Ishikawa (cell line): Measurements from ENCODE around the gene SETBP1.

Experiments used
- CEBPB ChIP-seq: IDR thresholded peaks from 2 replicates; pipeline ENCODE4 v1.6.1; 2012
- EP300 ChIP-seq: IDR thresholded peaks from 2 replicates; pipeline ENCODE4 v1.6.1; 2012; ENCODE audit warnings: borderline replicate concordance
- TAF1 ChIP-seq: IDR thresholded peaks from 2 replicates; pipeline ENCODE4 v1.6.1; 2012; ENCODE audit warnings: low read depth, mild to moderate bottlenecking
- TCF12 ChIP-seq: IDR thresholded peaks from 2 replicates; pipeline ENCODE4 v1.6.1; 2012; ENCODE audit warnings: low read depth
- YY1 ChIP-seq: IDR thresholded peaks from 2 replicates; pipeline ENCODE4 v1.6.1; 2012; ENCODE audit warnings: low read depth
- TF ChIP-seq, protein P1 (sequence below): IDR thresholded peaks from 2 replicates; pipeline ENCODE4 v1.6.1; 2012

DNA sequence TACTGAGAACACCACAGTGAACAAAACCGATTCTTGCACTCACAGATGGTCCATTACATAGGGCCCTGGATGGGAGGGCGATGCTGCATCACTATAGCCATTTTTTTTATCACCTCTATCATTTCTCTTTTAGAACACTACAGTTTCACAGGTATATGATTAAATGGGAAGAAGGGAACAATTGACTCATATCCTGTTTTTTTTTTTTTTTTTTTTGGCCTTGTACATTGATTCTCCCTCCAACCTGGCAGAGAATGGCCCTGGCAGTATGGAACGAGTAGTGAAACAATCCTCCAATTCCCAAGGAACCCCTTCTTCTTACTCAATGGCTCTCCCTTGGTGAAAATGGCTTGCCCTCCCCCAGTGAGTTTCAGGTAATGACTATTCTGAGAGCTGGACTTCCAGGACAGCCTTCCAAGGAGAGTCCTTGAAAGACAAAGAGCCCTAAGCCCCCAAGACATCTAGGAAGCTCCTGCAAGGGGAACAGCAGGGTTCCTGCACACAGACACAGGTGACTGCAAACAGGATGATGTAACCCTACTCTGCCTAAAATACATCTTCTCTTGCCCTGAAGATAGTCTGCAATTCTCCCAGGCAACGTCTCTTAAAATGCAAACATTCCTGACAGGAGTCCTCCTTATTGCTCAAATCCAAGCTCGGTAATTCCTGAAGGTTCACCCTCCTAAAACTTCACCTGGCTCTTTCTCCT lies 405.4 kb downstream of the SETBP1 start:
- TF ChIP-seq TCF12 (no peak), CEBPB (no peak), TAF1 (no peak), YY1 (no peak), EP300 (no peak)
- TF ChIP-seq, protein P1, sequence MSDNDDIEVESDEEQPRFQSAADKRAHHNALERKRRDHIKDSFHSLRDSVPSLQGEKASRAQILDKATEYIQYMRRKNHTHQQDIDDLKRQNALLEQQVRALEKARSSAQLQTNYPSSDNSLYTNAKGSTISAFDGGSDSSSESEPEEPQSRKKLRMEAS, result no peak
